Esophagus squamous epithelium (tissue), 4 donors: Measurements from ENCODE around the gene CES2.

Source experiments
- POLR2A ChIP-seq, 4 donors: fragments of 450-650 bp; IDR thresholded peaks; one replicate each; pipeline ENCODE4 v1.6.1; 2017; ENCODE audit warnings: antibody characterized with exemption in 4 of 4, mild to moderate bottlenecking in 4 of 4, moderate library complexity in 3 of 4
- TF ChIP-seq, protein P1 (sequence below), 6 experiments: fragments of 450-650 bp in 4 of 6; fragments of 200-600 bp in 2 of 6; sonication (generic) in 2 of 6; IDR thresholded peaks; one replicate each; pipeline ENCODE4 v1.5.1; 2016 to 2019; ENCODE audit warnings: antibody characterized with exemption in 6 of 6, mild to moderate bottlenecking in 4 of 6, moderate library complexity in 4 of 6

DNA sequence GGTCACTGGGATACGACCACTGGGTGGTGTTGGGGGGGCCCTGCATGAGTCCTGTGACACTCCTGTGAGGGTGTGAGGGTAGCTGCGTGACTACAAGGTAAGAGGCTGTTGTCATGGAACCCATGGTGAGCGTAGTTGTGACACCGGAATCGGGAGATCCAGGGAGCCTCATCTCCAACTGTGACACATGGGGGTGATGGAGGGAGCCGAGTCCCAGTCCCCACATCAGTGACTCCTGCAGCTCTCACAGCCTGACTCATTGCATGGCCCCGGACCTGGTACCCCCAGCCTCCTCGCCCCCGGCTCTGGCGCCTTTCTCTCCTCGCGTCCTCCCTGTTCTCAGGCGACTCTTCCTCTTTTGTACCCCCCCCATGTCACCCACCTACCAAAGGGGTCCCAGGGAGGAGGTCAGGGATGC lies 30.9 kb upstream of the CES2 start:
- TF ChIP-seq, protein P1, sequence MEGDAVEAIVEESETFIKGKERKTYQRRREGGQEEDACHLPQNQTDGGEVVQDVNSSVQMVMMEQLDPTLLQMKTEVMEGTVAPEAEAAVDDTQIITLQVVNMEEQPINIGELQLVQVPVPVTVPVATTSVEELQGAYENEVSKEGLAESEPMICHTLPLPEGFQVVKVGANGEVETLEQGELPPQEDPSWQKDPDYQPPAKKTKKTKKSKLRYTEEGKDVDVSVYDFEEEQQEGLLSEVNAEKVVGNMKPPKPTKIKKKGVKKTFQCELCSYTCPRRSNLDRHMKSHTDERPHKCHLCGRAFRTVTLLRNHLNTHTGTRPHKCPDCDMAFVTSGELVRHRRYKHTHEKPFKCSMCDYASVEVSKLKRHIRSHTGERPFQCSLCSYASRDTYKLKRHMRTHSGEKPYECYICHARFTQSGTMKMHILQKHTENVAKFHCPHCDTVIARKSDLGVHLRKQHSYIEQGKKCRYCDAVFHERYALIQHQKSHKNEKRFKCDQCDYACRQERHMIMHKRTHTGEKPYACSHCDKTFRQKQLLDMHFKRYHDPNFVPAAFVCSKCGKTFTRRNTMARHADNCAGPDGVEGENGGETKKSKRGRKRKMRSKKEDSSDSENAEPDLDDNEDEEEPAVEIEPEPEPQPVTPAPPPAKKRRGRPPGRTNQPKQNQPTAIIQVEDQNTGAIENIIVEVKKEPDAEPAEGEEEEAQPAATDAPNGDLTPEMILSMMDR (IDR thresholded peaks at IDR 0.05) = no peak
- TF ChIP-seq POLR2A (IDR thresholded peaks at IDR 0.05) = no peak
